ENCODE results near the gene C16orf54.
"Not testable (repeated sequence)": the region's sequence is repeated elsewhere in the genome, so short reads cannot be mapped to it uniquely, and the experiment has no call there.

Gene C16orf54

GRCh38 chr16:29740630-29741015, 5.2 kb downstream of the C16orf54 start:
- DNase-seq (ENCODE audit: low read depth) = not testable (repeated sequence)

- DNase-seq (ENCODE audit: low read depth) = not testable (repeated sequence)
Measured at GRCh38 chr16:29739927-29740629, 5.7 kb downstream of the C16orf54 start.

DNA sequence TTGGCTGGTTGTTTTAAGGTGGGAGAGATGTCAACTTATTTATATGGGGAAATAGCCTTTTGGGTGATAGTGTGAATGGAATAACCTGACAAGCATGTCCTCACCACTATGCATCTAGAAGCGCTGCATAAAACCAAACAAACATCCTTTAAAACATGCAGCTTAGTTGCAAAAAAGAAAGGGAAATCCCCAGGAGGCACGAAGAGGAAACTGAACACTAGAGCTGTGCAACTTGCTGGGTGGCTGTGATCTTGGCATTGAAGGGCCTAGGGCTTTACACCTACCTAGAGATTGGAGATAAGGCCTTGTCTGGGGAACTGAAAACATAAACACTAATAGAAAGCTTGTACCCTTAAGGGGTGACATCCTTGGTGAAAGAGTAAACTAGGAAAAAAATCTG, 7.3 kb downstream of the C16orf54 start:
- no peak for DNase-seq (ENCODE audit: low read depth)

- no peak for DNase-seq (ENCODE audit: low read depth)
Measured at GRCh38 chr16:29737713-29738112, 8.1 kb downstream of the C16orf54 start.

GRCh38 chr16:29736764-29737163, 9.0 kb downstream of the C16orf54 start:
- no peak for DNase-seq (ENCODE audit: low read depth)

- DNase-seq (ENCODE audit: low read depth) = no peak
Measured at GRCh38 chr16:29736112-29736511, 9.7 kb downstream of the C16orf54 start.

DNA sequence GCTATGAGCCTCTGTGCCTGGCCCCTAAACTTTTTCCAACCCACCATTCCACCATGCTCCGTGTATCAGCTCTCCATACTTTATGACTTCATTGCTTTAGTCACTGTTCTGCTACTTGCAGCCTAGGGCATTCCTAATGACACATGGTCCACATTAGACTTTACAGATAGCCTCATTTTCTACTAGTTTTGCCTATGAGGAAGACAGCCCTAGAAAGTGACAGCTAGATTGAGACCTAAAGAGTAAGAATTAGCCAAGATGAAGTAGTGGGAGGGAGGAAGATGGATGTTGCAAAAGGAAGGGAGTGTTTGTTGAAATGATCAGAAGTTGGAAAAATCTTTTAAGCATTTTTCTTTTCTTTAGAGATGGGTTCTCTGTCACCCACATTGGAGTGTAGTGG, 11.0 kb downstream of the C16orf54 start:
- DNase-seq (ENCODE audit: low read depth) = no peak

DNA sequence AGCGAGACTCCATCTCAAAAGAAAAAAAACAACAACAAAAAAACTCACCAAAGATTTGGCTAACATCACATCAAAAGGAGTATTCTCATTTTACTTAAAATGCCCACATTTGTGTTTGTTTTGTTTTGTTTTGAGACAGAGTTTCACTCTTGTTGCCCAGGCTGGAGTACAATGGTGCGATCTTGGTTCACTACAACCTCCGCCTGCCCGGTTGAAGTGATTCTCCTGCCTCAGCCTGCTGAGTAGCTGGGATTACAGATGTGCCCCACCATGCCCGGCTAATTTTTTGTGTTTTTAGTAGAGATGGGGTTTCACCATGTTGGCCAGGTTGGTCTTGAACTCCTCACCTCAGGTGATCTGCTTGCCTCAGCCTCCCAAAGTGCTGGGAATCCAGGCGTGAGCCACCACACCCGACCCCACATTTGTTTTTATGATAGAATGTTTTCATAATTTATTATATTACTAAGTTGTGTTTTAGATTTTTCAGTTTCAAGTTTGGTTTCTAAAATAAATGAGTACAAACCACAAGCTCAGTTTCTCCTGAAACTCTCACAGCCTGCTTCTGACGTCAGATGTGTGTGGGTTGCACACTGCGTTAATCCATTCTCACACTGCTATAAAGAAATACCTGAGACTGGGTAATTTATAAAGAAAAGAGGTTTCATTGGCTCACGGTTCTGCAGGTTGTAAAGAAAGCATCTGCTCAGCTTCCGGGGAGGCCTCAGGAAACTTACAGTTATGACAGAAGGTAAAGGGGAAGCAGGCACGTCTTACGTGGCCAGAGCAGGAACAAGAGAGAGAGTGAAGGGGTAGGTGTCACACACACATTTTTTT, 13.8 kb downstream of the C16orf54 start:
- DNase-seq (ENCODE audit: low read depth) = not testable (repeated sequence)

- no peak for DNase-seq (ENCODE audit: low read depth)
Measured at GRCh38 chr16:29730649-29731048, 15.1 kb downstream of the C16orf54 start.

- no peak for DNase-seq (ENCODE audit: low read depth)
Measured at GRCh38 chr16:29729116-29729521, 16.7 kb downstream of the C16orf54 start.

DNA sequence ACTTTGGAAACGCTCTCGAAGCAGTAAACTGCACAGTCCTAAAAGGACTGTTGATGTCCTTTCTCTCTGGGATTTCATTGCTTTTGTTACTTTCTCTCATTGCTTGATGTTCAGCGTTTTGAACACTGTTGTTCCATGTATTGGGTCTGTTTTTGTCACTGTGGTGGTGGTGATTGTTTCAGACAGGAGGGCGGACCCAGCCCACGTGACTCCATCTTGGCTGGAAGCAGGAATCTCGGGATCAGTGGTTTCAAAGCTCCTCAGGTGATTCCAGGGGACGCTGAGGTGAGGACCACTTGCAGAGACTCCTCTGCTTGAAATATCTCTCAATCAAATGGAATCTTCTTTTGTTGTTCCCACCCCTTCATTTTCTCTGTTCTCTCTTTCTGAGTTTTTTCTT, 18.3 kb downstream of the C16orf54 start:
- DNase-seq (ENCODE audit: low read depth) = no peak

DNA sequence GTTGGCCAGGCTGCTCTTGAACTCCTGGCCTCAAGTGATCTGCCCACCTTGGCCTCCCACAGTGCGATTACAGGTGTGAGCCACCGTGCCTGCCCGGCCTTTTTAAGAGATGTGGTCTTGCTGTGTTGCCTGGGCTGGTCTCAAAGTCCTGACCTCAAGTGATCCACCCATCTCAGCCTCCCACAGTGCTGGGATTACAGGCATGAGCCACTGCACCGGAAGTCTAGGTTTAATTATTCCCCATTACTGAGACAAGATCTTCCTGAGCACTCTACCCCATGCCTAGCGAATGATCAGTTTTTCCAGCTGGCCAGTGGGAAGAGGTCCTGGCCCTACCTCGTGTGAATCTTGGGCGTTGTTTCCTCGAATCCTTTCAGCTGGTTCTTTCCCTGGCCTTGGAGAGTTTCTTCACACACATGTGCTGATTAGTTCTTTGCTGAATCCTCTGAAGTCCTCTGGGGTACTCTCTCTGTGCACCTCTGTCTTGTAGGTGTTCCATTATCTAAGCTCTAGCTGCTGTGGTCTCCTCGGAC, 18.9 kb downstream of the C16orf54 start:
- DNase-seq (ENCODE audit: low read depth) = no peak

GRCh38 chr16:29721167-29721879, 24.5 kb downstream of the C16orf54 start:
- DNase-seq (ENCODE audit: low read depth) = not testable (repeated sequence)

DNA sequence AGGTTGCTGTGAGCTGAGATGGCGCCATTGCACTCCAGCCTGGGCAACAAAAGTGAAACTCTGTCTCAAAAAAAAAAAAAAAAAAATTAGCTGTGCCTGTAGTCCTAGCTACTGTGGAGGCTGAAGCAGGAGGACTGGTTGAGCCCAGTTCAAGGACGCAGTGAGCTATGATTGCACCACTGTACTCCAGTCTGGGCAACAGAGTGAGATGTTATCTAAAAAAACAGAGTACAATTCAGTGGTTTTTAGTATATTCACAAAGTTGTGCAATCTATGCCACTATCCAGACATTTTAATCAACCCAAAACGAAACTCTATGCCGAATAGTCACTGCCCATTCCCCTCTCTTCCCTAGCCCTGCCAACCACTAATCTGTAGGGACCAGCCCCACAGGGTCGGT, 25.1 kb downstream of the C16orf54 start:
- DNase-seq (ENCODE audit: low read depth) = no peak

- no peak for DNase-seq (ENCODE audit: low read depth)
Measured at GRCh38 chr16:29719063-29719462, 26.7 kb downstream of the C16orf54 start.

DNA sequence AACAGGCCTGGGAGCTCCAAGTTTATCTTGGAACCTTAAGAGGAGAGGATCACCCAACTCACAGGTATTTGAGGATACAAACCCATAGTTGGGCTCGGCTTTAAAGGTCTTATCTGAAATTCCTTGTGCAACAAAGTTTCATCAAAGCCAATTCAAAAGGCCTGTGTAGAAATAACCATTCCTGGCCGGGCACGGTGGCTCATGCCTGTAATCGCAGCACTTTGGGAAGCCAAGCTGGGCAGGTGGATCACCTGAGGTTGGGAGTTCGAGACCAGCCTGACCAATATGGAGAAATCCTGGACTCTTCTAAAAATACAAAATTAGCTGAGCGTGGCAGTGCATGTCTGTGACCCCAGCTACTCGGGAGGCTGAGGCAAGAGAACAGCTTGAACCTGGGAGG, 28.7 kb downstream of the C16orf54 start:
- DNase-seq (ENCODE audit: low read depth) = no peak

DNA sequence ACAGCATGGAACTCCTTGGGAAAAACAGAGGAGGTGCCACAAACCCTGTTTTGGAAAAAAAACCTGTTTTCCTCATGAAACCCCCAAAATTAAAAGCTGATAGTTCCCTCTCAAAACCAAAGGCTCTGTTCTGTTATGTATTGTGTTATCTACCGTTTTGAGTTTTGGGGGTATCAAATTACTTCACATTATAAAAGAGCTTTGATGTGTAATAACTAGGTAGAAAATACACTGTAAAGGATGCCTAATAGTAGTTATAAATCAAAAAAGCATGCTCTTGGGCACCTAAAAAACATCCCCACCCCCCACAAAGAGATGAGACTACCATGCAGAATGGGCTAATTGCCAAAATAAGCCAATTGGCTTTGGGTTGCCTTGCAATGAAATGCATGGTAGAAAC, 30.8 kb downstream of the C16orf54 start:
- DNase-seq (ENCODE audit: low read depth) = no peak

- no peak for DNase-seq (ENCODE audit: low read depth)
Measured at GRCh38 chr16:29714396-29714795, 31.4 kb downstream of the C16orf54 start.

DNA sequence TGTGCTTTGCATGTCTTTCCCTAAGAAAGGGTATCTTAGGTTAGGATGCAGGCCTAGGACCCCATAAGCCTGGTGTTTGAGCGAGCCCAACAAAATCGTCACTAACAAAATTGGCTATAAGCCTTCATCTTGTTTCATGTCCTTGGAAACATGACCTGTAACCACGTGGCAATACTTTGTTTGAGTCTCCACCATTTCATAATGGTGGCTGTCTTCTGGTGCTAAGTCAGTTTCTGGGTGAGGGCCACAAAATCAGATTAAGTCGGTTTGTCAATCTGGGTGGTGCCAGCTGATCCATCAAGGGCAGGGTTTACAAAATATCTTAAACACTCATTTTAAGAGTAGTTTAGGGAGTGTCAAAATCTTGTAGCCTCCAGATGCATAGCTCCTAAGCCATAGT, 33.0 kb downstream of the C16orf54 start:
- no peak for DNase-seq (ENCODE audit: low read depth)

DNA sequence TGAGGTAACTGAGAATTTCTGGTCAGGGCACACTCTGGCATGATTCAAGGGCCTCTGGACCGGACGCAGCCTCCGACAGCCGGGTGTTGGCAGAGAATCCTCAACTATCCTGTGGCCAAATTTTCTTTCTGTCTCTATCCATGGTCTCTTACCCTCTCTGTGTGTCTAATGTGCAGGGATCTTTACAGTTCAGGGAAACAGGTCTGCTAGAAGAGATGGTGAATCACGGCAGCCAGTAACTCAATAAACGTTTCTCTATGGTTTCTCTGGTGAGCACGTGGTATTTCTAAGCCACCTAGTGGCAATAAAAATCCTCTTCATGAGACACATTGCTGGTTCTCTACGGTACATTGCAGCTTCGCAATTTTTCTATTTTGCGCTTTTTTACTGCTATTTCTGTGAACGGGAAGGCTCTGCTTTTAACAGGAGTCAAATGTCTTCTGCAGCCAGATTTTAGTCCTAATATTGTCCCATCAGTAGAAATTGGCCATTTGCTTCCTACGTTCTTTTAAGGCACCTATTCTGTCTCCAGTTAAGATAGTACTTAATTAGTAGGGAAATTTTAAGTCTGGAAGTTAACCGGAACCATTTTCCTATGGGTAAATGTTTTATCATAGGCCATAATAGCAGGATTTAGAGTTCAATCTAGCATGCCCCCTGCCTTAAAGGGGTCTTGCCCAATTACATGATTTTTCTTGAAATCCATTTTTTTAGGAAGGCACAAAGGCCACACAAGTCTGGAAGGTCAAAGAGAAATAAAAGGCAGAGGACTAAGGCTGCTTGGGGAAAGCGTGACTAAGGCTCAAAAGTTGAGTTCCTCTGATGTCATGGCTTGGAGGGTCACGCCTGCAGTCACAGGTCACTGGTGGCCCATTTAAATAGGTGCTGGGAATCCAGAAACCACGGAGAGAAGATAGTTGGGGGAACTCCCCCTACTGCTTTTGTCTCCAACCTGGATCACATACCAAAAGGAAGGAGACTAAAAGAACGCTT, 35.3 kb downstream of the C16orf54 start:
- no peak for DNase-seq (ENCODE audit: low read depth)

DNA sequence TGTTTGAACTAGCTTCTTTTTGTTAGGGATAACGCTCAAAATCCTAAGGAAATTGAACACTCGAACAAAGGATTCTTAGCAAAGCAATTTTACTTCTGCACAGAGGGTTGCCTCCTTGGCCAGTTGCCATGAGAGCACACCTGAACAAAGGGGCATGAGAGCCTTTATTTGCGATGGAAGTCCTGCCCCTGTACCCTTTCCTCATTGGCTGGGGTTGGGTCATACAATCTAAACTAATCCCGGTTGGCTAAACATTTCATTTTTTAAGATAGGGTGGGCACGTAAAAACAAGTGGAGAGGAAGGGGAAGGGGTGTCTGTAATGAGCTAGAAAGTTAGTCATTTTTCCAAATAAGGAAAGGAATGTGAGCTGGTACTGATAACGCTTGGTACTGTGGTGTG, 36.1 kb downstream of the C16orf54 start:
- DNase-seq (ENCODE audit: low read depth) = not testable (repeated sequence)

Data from HS-27A (cell line).